ELR (cell line): Measurements from ENCODE around the gene ECSCR.
"Not testable (repeated sequence)": the region's sequence is repeated elsewhere in the genome, so short reads cannot be mapped to it uniquely, and the experiment has no call there.

Source experiments
- DNase-seq: peaks from one replicate; pipeline ENCODE4 v3.0.0-alpha.2; 2015; ENCODE audit warnings: low read depth

The ECSCR gene, protein sequence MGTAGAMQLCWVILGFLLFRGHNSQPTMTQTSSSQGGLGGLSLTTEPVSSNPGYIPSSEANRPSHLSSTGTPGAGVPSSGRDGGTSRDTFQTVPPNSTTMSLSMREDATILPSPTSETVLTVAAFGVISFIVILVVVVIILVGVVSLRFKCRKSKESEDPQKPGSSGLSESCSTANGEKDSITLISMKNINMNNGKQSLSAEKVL

DNA sequence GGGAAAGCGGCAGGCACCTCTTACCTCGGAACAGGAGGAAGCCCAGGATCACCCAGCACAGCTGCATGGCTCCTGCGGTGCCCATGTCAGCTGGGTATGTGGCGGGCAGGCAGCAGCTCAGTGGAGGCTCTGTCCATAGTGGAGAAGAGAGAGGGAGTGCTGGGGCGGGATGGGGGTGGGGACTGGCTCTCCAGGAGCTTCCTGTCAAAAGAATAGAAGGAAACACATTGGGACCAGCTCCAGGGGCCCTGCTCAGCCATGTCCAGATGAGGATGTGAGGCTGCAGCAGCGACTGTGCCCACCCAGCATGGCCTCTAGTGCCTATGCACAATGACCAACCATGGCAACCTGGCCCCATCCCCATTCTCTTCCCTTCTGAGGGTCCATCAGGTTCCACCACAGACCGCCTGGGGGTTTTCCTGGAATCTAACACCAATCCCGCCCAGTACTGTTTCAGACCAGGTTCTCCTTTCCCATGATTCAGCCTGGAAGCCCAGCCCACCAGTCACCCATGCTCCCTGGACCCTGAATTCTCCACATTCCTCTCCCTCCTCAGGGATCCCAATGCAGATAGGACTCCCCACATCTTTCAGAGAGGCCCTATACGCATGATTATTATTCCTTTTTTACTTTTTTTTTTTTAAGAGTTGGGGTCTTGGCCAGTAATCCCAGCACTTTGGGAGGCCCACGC lies at the start of gene ECSCR:
Gene ECSCR, minus strand, starts transcription at position 158 of the 691 bp plus-strand sequence. Its CDS starts 73 bp downstream, at position 85.
- DNase-seq, result no peak

DNA sequence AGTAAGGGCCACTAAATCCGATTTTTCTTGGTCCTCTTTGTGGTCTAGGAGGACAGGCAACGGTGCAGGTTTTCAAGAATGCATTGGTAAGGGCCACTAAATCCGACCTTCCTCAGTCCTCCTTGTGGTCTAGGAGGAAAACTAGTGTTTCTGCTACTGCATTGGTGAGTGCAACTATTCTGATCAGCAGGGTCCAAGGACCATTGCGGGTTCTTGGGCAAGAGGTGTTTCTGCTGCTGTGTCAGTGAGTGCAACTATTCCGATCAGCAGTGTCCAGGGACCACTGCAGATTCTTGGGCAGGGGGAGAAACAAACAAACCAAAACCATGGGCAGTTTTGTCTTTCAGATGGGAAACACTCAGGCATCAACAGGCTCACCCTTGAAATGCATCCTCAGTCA lies 42.2 kb upstream of the ECSCR start:
- not testable (repeated sequence) for DNase-seq

DNA sequence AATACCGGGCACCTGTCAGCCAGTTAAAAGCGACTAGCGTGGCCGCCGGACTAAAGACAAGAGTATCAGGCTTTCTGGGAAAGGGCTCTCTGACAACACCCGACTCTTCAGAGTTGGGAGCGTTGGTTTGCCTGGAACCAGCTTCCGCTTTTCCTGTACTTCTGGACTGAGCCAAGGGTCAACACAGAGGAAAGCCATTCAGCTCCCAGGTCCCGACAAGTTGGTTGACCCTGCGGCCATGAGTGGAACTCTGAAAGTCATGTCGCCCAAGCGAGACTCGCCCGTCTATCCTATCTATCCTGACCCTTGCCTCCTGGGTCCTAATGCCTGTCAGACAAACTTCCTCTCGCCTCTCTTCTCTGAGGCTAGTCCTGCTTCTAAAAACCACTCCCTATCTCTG lies 41.3 kb upstream of the ECSCR start:
- DNase-seq, result not testable (repeated sequence)

DNA sequence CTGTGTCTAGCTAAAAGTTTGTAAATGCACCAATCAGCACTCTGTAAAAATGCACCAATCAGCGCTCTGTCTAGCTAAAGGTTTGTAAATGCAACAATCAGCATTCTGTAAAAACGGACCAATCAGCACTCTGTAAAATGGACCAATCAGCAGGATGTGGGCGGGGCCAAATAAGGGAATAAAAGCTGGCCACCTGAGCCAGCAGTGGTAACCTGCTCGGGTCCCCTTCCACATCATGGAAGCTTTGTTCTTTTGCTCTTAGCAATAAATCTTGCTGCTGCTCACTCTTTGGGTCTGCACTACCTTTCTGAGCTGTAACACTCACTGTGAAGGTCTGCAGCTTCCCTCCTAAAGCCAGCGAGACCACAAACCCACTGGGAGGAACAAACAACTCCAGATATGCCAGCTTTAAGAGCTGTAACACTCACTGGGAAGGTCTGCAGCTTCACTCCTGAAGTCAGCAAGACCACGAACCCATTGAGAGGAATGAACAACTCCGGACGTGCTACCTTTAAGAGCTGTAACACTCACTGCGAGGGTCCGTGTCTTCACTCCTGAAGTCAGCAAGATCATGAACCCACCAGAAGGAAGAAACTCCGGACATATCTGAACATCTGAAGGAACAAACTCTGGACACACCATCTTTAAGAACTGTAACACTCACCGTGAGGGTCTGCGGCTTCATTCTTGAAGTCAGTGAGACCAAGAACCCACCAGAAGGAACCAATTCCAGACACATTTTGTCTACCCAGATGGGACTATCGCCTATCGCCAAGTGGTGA lies 40.7 kb upstream of the ECSCR start:
- not testable (repeated sequence) for DNase-seq

DNA sequence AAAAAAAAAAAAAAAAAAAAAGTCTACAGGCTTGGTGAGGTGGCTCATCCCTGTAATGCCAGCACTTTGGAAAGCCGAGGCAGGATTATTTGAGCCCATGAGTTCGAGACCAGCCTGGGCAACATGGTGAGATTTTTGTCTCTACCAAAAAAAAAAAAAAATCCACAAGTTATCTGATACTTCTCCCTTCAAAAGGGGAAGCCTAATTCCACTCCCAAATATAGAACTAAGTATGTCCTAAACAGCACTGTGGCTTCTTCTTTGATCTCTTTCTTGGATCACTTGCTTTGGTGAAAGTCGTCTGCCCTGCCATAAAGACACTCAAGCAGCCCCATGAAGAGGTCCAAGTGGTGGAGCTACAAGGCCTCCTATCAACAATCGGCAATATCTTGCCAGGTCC lies 38.8 kb upstream of the ECSCR start:
- no peak for DNase-seq

DNA sequence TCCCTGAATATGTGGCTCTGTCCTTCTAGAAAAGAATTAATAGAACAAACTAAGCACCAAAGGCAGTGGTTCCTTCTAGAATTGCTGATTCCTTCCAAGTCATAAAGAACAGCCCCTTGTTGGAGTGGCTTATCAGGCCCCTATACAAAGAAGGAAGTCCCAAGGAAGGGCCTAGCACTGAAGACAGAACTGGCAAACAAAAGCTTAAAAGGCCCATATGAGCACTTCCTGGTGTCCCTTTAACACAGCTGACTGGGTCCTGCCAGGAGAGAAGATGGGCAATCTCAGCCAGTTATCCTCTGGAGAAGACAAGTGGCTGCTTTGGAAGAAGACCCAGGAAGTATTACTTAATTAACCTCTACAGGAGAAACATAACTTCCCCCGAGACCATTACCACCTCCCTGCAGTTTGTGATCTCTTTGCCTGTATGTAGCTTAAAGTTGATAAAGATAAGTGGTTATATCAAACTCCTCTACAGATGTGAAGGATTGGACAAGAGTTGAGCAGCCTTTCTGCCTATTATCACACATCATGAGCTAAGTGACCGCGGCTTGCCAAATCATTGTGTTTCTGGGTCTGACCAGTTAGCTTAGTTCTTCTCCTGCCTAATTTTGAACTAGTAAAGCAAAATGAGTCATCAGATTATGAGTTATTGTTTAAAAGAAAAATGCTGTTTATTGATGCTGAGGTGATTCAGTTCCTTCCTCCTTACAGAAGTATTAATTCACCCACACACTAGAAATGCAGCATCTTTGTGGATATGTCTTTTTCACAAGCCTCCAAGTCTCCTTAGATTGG lies 33.3 kb upstream of the ECSCR start:
- DNase-seq, result peak; percentile 92

DNA sequence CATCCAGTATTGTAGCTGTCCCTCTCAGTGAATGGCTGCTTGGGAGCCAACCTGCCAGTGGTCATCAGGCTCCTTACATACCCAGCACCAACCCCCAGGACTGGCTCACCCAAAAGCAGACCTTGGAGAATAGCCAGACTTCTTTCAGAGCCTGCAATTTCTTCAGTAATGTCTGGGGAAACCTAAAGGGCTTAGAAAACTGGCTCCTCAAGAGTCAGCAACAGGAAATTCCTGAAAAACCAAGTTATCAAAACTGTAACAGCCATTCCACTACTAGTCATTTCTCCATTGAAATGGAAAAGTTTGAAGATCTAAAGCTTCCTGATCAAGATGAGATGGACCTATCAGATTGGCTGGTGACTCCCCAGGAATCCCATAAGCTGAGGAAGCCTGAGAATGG lies 32.3 kb upstream of the ECSCR start:
- peak; percentile 49 for DNase-seq

DNA sequence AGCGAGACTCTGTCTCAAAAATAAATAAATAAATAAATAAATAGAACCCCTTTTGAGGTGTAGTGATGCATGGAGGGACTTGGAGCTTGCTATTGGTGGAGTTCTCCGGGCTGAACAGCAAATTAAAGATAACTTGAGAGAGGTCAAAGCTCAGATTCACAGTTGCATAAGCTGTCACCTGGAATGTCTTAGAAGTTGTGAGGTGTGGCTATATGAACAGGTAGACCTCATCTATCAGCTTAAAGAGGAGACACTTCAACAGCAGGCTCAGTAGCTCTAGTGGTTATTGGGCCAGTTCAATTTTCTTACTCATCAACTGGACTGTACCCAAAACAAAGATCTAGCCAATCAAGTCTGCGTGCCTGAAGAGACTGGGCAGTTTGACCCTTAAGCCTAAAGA lies 31.7 kb upstream of the ECSCR start:
- DNase-seq, result peak; percentile 27

DNA sequence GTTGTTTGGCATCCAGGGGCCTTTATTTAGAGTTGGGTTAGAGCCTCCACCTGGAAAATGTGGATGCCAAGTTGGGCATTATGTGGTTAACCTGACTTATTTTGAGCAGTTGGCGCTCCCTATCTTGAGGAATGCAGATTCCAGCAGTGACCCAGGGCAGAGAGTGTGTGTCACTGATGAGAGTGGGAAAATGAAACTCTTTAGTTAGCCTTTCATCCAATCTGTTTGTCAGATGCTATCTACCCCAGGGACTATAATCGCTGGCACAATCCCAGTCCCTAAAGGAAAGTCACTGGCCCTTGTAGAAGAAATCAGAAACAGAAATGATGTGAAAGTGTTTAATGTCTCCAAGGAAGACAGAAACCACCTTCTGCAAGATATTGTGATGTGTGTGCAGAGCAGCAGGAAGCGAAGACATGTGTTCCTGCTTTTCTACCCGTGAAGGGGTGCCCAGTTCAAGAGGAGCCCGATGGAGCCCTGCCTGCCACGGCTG lies 30.2 kb upstream of the ECSCR start:
- DNase-seq, result peak; percentile 70

DNA sequence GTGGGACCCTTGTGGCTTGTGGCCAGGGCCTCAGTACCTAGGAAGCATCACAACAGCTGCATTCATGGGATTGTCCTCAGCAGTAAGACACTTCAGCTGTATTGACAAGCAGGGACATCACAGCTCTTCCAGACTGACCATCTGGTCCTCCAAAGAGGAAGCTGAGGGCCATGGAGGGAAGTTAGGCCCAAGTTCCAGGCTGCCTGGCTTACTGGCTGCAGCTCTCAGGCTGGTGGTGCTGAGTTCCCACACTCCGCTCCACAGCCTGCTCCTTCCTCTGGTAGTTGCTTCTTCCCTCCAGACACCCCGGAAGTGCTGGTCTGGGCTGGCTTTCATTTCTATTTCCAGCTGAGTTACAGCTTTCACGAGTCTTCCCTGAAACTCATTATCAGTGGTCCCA lies 25.7 kb upstream of the ECSCR start:
- DNase-seq, result no peak

DNA sequence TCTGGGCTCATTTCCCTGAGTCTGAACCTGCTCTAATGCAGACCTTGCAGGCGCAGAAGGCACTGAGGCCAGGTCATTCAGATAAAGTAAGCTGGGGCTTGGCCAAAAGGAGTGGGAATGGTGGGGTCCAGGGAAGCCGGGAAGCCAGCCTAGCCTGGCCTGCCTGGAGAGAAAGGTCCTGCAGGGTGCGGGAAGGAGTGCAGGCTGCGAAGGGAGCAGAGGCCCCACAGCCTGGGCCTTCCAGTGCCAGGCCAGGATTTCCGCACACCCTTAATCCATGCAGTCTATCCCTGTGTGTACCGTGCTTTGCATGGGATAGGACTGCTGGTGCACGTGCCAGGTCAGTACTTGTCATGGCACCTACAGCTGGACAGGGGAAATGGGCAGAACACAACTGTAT lies 23.7 kb upstream of the ECSCR start:
- no peak for DNase-seq

DNA sequence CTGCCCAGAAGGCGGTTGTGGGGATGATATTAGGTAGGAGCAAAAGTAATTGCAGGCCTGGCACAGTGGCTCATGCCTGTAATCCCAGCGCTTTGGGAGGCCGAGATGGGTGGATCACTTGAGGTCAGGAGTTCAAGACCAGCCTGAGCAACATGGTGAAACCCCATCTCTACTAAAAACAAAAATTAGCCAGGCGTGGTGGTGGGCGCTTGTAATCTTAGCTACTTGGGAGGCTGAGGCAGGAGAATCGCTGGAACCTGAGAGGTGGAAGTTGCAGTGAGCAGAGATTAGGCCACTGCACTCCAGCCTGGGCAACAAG lies 20.3 kb upstream of the ECSCR start:
- not testable (repeated sequence) for DNase-seq

DNA sequence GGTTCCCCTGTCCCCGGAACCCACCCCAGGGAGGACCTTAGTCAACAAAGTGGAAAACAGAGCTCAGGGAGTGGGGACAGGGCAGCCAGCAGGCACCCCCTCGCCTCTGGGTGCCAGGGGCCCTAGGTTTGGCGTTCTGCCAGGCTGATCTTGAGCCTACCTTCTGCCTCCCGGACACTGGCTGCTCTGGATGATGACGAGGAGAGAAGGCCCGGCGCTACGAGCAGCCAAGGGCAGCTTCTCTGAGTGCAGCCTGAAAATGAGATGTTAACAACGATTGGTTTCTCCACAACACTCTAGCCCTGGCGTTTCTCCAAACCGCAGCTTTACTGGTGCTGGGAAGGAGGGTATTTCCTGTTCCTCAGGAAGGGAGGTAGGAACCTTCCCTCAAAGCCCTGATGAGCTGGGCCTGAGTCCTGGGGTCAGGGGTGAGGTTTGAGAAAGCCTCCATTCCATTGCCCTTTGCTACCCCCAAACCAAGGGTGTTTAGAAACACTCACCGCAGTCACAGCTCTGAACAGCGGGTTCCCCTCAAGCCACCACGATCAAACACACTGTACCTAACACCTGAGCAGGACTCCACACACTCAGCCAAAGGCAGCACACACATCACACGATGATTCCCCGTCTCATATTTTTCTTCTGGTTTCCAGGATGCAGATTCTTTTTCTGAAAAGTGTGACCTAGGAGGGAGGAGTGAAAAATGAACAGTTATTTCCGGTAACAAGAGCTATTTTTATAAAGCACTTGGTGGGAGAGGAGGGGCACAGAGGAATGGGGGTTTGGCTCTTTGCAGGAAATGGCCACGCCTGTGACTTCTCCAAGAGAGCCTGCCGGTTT lies 19.7 kb upstream of the ECSCR start, which contains the start of gene STING1:
Gene STING1, minus strand, starts transcription at position 709 of the 840 bp plus-strand sequence. CDS start 1,054 bp downstream, outside the sequence.
- peak; percentile 99 for DNase-seq

DNA sequence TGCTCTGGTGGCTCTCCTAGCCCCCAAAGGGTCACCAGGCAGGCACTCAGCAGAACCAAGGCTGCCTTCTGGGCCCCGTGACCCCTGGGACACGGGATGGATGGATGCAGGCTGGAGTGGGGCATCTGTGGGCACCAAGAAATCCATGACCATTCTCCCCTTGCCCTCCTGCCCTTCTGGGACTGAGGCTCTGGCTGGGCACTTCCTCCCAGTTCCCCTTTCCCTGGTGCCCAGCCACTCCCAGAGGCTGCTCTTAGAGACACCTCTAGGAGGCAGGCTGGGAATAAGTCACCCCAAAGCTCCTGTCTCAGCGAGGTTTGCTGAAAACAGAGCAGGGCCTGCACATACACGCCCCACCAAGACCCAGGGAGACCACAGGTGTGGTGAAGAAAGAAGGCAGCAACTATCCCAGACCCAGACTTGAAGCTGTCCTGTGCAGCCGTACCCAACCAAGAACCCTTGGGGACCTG lies 19.1 kb upstream of the ECSCR start:
- peak; percentile 59 for DNase-seq

DNA sequence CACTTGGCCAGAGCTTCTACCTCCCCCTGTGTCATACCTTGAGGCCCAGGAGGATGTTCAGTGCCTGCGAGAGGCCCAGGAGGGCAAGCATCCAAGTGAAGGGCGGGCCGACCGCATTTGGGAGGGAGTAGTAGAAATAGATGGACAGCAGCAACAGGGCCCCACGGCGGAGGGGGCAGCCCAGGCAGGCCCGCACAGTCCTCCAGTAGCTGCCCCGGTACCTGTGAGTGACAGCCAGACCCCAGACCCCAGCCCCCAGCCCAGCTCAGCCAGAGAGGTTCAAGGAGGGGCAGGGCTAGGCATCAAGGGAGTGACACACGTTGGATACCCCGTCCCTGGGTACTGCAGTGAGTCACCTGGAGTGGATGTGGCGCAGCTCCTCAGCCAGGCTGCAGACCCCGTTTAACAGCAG lies 18.6 kb upstream of the ECSCR start:
- DNase-seq, result peak; percentile 28

DNA sequence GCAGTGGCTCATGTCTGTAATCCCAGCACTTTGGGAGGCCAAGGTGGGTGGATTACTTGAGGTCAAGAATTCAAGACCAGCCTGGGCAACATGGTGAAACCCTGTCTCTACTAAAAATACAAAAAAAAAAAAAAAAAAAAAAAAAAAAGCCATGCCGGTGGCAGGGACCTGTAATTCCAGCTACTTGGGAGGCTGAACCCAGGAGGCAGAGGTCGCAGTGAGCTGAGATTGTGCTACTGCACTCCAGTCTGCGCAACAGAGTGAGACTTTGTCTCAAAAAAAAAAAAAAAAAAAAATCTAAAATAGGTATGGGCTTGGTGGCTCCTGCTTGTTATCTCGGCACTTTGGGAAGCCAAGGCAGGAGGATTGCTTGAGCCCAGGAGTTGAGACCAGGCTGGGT lies 17.2 kb upstream of the ECSCR start:
- DNase-seq, result not testable (repeated sequence)

DNA sequence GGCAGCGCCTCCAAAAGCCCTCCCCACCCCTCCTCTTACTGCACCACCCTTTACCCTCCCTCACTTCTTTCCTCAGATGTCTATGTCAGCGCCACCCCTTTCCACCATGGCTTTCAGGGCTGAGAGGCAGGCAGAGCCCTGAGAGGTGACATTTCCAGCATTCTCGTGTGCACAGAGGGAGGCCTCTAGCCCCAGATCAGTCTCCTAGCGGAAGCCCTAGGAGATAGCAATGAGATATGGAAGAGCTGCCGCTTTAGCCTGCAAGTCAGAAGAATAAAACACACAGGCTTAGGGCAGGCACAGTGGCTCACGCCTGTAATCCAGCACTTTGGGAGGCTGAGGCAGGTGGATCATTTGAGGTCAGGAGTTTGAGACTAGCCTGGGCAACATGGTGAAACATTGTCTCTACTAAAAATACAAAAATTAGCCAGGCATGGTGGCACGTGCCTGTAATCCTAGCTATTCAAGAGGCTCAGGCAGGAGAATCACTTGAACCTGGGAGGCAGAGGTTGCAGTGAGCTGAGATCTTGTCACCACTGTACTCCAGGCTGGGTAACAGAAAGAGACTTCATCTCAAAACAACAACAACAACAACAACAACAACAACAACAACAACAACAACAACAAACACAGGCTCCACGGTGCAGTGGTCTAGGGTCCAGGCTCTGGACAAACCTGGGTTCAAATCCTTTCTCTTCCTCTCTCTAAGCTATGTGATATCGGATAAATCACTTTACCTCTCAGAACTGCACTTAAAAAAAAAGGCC lies 16.3 kb upstream of the ECSCR start:
- DNase-seq, result not testable (repeated sequence)

DNA sequence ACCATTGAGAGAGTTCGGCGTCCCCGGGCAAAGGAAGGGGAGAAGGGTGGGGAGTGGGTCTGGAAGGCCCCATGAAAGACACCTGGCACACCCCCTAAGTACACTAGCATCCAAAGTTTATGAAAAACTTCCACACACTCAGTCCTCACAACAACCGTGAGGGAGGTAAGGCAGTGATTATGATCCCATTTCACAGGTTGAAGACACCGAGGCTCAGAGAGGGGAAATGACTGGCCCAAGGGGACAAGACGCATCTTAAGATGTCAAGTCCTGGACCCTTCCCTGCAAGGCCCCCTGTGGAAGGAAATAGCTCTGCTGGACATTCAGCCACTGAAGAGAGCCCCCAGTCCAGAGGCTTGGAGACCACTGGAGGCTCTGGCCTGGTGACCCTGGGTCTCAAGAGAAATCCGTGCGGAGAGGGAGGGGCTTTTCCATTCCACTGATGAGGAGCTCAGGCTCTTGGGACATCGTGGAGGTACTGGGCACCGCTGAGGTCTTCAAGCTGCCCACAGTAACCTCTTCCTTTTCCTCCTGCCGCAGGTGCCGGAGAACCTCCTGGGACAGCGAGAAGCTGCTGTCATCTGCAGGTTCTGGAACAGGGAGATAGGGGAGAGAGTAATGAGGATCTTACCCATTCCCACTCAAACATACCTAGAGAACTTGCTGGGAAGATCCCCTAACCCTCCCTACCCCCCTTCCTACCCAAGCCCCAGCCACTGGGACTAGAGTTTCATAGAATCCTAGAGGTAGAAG lies 13.5 kb upstream of the ECSCR start:
- DNase-seq, result no peak
